IPS-20b (cell line): Measurements from ENCODE around the gene CATSPERE.
A peak's percentile ranks its signal among the peaks of the same experiment; 100 is the strongest.

ENCODE experiments used
- H3K27ac ChIP-seq: one replicate; pipeline ENCODE4 v1.5.1; 2013; ENCODE audit warnings: low read length
- H3K27me3 ChIP-seq: 2 replicates; pipeline ENCODE4 v1.6.1; 2013; ENCODE audit warnings: mild to moderate bottlenecking, low read length, inconsistent platforms; ENCODE audit not compliant: insufficient read depth
- H3K36me3 ChIP-seq: 2 replicates; pipeline ENCODE4 v1.6.1; 2013; ENCODE audit warnings: low read depth, mild to moderate bottlenecking, inconsistent platforms, low read length, moderate library complexity; ENCODE audit not compliant: insufficient read depth
- H3K4me1 ChIP-seq: 2 replicates; pipeline ENCODE4 v1.6.1; 2013; ENCODE audit warnings: mild to moderate bottlenecking, control low read depth, inconsistent platforms, low read length, moderate library complexity; ENCODE audit not compliant: insufficient read depth
- H3K4me3 ChIP-seq: 2 replicates; pipeline ENCODE4 v1.5.1; 2013; ENCODE audit warnings: mild to moderate bottlenecking, low read length, inconsistent platforms
- H3K9ac ChIP-seq: 2 replicates; pipeline ENCODE4 v1.6.1; 2013; ENCODE audit warnings: low read depth, mild to moderate bottlenecking, inconsistent platforms, low read length, moderate library complexity
- H3K9me3 ChIP-seq: 2 replicates; pipeline ENCODE4 v1.6.1; 2013; ENCODE audit warnings: mild to moderate bottlenecking, low read depth, low read length, inconsistent platforms; ENCODE audit not compliant: insufficient read depth

CATSPERE gene

DNA sequence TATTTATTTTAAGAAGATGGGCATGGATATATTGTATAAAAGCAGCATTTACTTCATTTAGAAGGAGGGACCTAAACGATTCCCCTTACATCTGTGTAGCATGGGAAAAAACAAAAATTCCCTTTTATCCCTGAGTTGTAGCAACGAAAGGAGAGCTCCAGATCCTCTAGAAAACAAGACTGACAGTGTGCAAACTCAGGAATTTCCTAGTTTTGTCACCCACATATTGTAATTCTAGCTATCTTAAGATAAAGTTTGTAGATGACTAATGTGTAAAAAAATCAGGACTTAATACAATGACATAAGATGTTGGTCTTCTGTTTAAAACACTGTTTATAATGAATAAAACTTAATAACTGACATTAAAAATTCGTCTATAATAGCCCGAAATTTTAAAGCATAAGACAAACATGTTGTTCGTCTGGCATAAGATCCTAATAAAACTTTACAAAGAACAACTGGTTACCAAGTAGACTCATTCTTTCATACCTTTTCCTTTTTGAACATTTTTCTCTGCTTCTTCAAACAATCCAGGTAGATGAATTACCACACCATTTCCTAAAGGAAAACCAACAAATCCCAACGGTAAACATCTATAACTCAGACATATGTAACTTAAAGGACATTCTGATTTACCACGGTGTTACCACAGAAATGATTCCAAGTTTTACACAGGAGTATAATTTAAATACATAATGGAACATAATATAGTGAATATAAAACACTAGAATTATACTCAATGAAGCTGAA, 24.6 kb upstream of the CATSPERE start:
- Histone ChIP-seq H3K9me3 (no peaks in the 10 kb centered on the region), H3K27me3 (no peaks in the 10 kb centered on the region), H3K9ac (no peak overlapping the region), H3K36me3 (peaks cover 53% of the 10 kb centered on the region), H3K4me1 (peaks cover 12% of the 10 kb centered on the region), H3K27ac (no peak overlapping the region), H3K4me3 (no peak overlapping the region)

DNA sequence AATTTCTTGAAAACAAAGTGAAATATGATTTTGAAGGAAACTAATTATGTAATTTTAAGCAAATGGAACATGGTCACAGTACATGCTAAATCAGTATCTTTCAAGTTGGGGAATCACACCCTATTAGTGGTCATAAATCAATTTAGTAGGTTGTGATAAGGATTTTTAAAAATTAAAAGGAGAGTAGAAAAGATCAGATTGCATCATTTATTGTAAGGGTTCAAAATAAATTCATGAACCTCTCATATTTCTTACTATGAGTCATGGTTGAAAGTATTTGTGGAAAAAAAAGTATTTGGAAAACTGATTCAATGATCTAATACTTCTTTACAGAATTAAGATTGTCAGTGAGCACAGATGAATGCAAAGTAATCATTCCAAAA, 24.0 kb upstream of the CATSPERE start:
- Histone ChIP-seq H3K4me3 (no peak overlapping the region), H3K4me1 (peaks cover 12% of the 10 kb centered on the region), H3K36me3 (peaks cover 47% of the 10 kb centered on the region), H3K9me3 (no peaks in the 10 kb centered on the region), H3K9ac (no peak overlapping the region), H3K27me3 (no peaks in the 10 kb centered on the region), H3K27ac (no peak overlapping the region)

DNA sequence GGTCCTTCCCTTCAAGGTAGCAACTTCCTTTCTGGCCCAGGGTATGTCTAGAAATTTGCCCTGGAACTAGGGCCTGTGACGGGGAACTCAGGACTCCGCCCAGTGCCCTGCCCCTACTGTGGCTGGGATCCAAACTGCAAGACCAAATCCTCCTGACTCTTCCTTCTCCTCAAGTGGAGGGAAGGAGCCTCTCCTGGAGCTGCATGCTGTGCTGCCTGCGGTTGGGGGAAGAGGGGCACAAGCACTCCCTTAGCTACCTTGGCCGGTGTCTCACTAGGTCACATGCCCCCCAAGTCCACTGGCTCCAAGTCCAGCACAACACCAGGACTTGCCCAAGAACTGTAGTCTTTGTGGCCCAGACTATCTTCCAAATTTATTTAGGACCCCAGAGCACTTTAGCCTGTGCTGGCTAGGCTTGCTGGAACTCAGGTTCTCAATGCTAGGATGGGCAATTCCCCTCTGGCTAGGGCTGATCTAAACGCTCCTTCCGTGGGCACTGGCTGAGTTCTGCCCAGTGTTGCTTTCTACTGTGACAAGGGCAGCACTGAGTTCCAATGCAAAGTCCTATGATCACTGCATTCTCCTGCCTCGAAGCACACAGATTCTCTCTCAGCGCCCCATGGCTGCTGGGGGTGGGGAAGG, 21.6 kb upstream of the CATSPERE start:
- no peaks in the 10 kb centered on the region for H3K9me3 ChIP-seq
- peak overlapping the region; percentile 25 for H3K27ac ChIP-seq
- peaks cover 12% of the 10 kb centered on the region for H3K4me1 ChIP-seq
- no peaks in the 10 kb centered on the region for H3K27me3 ChIP-seq
- H3K36me3 ChIP-seq = peaks cover 29% of the 10 kb centered on the region
- no peak overlapping the region for H3K4me3 ChIP-seq
- H3K9ac ChIP-seq = 0 out of 2 replicates have a peak overlapping the region, but pooled peaks have one; percentile 39

DNA sequence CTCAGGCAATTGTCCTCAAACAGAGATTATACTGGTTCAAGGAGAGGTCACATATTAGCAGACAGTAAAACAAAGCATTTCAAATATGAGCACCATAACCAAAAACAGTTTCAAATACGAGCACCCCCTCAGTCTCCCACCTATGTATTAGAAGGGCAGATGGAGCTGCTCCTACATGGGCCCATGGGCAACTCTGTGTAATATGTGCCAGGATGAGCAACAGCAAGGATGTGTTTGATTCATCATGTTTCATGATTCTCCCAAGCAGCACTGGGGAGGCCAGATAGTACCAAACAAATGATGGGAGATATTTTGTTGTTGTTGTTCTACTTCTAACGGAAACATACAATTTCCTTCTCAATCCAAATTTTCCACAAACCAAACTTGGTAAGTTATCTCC, 18.2 kb upstream of the CATSPERE start:
- Histone ChIP-seq H3K9ac (no peak overlapping the region), H3K4me3 (no peak overlapping the region), H3K27me3 (no peaks in the 10 kb centered on the region), H3K9me3 (no peaks in the 10 kb centered on the region), H3K4me1 (peaks cover 38% of the 10 kb centered on the region), H3K27ac (no peak overlapping the region), H3K36me3 (no peaks in the 10 kb centered on the region; the same call in 1 of the 2 replicates)

DNA sequence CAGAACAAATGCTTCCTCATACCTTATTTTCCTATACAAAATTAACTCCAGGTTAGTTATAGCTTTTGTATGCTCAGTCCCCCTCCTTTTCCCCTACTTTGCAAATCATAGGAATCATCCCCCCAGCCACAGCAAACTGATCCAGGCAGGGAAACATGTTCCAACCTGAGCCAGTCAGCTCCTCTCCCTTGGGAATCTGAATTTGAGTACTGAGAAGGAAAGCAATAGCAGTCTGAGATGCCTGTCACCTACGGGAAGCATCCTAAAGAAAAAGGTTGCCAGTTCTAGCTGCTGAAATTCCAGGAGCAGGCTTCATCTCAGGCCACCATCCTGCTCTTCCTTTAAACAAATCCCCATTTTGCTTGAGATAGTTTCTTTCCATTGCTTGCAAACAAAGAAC, 16.2 kb upstream of the CATSPERE start:
- Histone ChIP-seq H3K4me3 (no peak overlapping the region), H3K9me3 (no peaks in the 10 kb centered on the region), H3K9ac (no peak overlapping the region), H3K4me1 (peaks cover 51% of the 10 kb centered on the region), H3K27me3 (no peaks in the 10 kb centered on the region), H3K36me3 (0 out of 2 replicates have a peak, but pooled peaks cover 7% of the 10 kb centered on the region), H3K27ac (no peak overlapping the region)

DNA sequence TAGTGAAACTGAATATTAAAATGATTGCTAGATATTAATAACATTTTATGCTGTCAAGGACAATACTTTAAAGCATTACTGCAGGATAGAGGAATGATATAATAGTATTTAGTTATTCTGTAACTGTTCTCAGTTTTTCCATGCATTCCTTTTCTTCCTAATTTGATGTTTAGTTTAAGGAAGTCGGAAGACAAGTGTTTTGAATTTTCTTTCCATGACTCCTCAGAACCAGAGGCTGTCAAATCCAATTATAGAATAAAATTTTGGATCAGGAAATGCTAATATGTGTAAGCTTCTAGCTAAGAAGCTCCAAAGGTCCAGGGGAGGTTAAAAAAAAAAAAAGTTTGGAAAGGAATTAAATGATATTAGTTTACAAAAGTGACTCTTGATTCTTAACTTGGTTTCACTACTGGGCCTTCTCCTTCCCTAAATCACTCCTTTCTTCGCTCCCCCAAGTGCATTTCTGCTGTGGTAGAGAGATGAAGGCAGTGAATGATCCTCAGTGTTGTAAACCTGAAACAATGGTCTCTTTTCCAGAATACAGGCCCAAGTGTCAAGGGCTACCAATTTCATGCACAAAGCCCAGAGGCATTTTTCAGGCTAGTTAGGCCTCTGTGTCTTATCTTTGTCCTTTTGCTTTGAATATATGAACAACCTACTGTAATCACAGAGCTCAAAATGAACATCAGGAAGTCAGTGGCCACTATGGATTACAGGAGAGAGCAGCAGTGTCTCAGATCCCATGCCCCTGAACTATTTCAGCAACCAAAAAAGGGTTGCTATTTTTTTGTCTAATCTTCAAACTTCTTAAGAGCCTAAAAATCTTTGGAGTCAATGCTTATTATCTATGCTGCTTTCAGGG, 15.5 kb upstream of the CATSPERE start:
- H3K4me3 ChIP-seq = no peak overlapping the region
- 0 out of 2 replicates have a peak, but pooled peaks cover 7% of the 10 kb centered on the region for H3K36me3 ChIP-seq

DNA sequence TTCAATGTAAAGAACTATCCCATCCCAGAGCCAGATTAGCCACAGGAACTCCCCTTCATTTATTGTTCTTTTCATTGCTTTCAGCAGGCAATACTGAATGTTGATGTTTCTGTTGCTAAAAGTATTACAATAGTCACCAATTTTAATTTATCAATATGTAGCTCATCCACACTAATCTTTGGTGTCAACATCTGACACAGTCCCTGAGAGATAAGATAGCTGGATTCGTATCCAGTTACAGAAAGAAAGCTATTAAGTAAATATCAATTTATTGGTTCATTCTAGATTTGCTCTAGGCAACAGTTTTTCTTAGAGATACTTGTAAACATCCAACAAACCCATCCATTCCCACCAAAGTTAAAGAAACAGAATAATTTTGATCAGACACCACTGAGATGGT, 14.0 kb upstream of the CATSPERE start:
- H3K9ac ChIP-seq = no peak overlapping the region

More for the DNA sequence above, 15.5 kb upstream of the CATSPERE start:
- Histone ChIP-seq H3K27me3 (no peaks in the 10 kb centered on the region), H3K9ac (no peak overlapping the region; the same call in 1 of the 2 replicates), H3K9me3 (no peaks in the 10 kb centered on the region), H3K4me1 (peaks cover 49% of the 10 kb centered on the region), H3K27ac (no peak overlapping the region)

DNA sequence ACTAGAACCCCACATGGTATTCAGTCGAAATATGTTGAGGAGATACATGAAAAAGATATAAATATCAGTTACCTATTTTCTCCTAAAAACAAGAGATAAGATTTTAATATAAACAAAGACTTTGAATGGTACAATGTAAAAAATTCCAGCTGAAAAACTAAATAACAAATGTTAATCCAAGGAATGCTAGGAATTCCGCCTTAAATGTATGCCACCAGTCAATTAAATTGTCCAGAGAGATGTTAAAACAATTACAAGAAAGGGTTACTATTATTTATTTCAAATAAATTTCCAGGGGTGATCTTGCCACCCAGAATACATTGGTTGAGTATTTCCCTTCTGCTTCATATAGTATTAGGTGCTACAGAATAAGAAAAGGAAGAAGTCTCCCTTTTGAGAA, 13.5 kb upstream of the CATSPERE start:
- Histone ChIP-seq H3K27me3 (no peaks in the 10 kb centered on the region), H3K27ac (peak overlapping the region; percentile 7), H3K9ac (no peak overlapping the region), H3K36me3 (0 out of 2 replicates have a peak, but pooled peaks cover 7% of the 10 kb centered on the region), H3K9me3 (no peaks in the 10 kb centered on the region), H3K4me3 (peak overlapping the region; percentile 25), H3K4me1 (peaks cover 47% of the 10 kb centered on the region)

More for the DNA sequence above, 14.0 kb upstream of the CATSPERE start:
- Histone ChIP-seq H3K27ac (peak overlapping the region; percentile 7), H3K27me3 (no peaks in the 10 kb centered on the region), H3K4me1 (peaks cover 47% of the 10 kb centered on the region), H3K36me3 (0 out of 2 replicates have a peak, but pooled peaks cover 7% of the 10 kb centered on the region), H3K9me3 (no peaks in the 10 kb centered on the region), H3K4me3 (no peak overlapping the region)

DNA sequence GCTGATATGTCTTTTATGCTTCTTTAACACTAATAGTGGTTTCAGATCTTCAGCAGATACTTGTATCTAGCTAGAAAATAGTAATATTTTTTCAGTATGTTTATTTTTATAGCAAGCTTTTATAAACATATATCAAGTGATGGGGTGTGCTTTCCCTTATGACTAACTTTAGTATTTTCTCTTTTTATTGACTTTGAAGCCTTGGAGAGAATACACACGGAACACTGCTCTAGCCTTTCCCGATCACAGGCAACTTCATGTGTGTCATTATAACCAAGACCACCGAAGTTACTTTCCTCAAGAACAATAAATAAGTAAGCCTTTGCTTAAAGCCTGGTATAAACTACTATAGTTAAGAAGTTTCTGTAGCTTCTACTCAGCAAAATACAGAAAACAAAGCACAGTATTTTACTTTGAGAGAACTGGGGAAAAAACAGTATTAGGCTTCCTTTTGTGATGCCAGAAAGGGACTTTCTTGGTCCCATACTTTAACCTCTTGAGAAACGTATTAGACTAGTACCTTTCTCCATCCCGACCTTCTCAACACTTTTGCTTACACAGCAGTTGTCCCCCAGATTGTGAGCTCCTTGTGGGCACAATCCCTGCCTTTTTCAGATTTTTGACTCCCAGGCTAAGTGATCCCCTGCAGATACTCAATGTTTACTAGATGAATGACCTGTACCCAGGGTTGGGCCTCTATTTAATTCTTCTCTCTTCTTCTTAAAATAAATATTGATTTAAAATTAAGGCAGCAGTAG, 12.6 kb upstream of the CATSPERE start:
- H3K4me3 ChIP-seq = peak overlapping the region; percentile 73
- H3K4me1 ChIP-seq = peaks cover 47% of the 10 kb centered on the region
- peak overlapping the region; percentile 29 for H3K9ac ChIP-seq
- 0 out of 2 replicates have a peak, but pooled peaks cover 7% of the 10 kb centered on the region for H3K36me3 ChIP-seq
- no peak overlapping the region for H3K27ac ChIP-seq
- no peaks in the 10 kb centered on the region for H3K27me3 ChIP-seq
- no peaks in the 10 kb centered on the region for H3K9me3 ChIP-seq

DNA sequence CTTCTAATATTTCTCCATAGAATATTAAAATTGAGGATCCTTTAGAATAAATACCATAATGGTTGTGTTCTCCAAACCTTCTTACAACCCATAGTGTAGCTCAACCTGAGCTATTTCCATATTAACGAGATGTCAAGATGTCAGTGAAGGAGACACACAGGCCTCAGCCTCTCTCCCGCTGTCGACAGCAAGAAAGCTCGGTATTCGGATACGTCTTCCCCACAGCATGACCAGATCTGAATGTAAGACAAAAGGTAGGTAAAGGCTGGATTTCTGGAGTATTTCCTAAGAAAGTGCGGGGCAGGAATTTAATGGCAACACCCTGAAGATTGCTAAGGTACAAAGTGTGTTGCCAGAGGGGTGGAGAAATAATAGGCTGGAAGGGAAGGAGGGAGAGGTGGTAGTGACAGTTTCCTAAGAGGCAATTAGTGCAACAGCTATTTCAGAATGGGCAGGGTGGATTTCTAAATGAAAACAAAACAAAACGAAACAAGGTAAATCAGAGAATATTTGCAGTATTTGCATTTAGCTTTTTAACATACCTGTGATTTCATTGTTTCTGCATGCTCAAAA, 11.1 kb upstream of the CATSPERE start:
- no peaks in the 10 kb centered on the region for H3K27me3 ChIP-seq
- H3K4me3 ChIP-seq = peak overlapping the region; percentile 73
- H3K36me3 ChIP-seq = 0 out of 2 replicates have a peak, but pooled peaks cover 7% of the 10 kb centered on the region
- no peak overlapping the region for H3K27ac ChIP-seq
- H3K9me3 ChIP-seq = no peaks in the 10 kb centered on the region
- peaks cover 54% of the 10 kb centered on the region for H3K4me1 ChIP-seq
- peak overlapping the region; percentile 86; the same call in 1 of the 2 replicates for H3K9ac ChIP-seq
